ENCODE data around the gene ARHGEF28.

Gene ARHGEF28

DNA sequence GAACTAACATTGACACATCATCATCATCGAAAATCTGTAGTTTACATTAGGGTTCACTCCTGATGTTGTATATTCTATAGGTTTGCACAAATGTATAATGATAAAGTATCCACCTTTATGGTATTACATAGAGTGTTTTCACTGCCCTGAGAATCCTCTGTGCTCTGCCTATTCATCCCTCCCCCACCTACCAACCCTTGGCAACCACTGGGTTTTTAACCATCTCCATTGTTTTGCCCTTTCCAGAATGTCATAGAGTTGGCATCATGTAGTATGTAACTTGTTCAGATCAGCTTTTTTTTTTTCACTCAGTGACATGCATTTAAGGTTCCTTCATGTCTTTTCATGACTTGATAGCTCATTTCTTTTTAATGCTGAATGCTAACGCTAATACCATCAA lies 106.0 kb downstream of the ARHGEF28 start:
- H3K4me3 ChIP-seq (replicated peaks; ENCODE audit: insufficient read depth, low read length) = no peak overlapping the region
- no peak overlapping the region for H3K27ac ChIP-seq (replicated peaks)
- H3K27me3 ChIP-seq (ENCODE audit: insufficient read depth, poor library complexity, severe bottlenecking) = no peaks in the 10 kb centered on the region
- no peak for DNase-seq (ENCODE audit: low read depth in 1 of 2, low spot score in 1 of 2)
- TF ChIP-seq SPI1 (IDR thresholded peaks at IDR 0.05; ENCODE audit: borderline replicate concordance, low read depth) (no peak), POLR2AphosphoS5 (IDR thresholded peaks at IDR 0.05; ENCODE audit: low read depth) (no peak), GABPA (IDR thresholded peaks at IDR 0.05; ENCODE audit: low read depth) (no peak)
- TF ChIP-seq, protein P1, sequence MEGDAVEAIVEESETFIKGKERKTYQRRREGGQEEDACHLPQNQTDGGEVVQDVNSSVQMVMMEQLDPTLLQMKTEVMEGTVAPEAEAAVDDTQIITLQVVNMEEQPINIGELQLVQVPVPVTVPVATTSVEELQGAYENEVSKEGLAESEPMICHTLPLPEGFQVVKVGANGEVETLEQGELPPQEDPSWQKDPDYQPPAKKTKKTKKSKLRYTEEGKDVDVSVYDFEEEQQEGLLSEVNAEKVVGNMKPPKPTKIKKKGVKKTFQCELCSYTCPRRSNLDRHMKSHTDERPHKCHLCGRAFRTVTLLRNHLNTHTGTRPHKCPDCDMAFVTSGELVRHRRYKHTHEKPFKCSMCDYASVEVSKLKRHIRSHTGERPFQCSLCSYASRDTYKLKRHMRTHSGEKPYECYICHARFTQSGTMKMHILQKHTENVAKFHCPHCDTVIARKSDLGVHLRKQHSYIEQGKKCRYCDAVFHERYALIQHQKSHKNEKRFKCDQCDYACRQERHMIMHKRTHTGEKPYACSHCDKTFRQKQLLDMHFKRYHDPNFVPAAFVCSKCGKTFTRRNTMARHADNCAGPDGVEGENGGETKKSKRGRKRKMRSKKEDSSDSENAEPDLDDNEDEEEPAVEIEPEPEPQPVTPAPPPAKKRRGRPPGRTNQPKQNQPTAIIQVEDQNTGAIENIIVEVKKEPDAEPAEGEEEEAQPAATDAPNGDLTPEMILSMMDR (IDR thresholded peaks at IDR 0.05; ENCODE audit: insufficient read depth, low read length) = no peak
- TF ChIP-seq, protein P2, sequence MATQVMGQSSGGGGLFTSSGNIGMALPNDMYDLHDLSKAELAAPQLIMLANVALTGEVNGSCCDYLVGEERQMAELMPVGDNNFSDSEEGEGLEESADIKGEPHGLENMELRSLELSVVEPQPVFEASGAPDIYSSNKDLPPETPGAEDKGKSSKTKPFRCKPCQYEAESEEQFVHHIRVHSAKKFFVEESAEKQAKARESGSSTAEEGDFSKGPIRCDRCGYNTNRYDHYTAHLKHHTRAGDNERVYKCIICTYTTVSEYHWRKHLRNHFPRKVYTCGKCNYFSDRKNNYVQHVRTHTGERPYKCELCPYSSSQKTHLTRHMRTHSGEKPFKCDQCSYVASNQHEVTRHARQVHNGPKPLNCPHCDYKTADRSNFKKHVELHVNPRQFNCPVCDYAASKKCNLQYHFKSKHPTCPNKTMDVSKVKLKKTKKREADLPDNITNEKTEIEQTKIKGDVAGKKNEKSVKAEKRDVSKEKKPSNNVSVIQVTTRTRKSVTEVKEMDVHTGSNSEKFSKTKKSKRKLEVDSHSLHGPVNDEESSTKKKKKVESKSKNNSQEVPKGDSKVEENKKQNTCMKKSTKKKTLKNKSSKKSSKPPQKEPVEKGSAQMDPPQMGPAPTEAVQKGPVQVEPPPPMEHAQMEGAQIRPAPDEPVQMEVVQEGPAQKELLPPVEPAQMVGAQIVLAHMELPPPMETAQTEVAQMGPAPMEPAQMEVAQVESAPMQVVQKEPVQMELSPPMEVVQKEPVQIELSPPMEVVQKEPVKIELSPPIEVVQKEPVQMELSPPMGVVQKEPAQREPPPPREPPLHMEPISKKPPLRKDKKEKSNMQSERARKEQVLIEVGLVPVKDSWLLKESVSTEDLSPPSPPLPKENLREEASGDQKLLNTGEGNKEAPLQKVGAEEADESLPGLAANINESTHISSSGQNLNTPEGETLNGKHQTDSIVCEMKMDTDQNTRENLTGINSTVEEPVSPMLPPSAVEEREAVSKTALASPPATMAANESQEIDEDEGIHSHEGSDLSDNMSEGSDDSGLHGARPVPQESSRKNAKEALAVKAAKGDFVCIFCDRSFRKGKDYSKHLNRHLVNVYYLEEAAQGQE (IDR thresholded peaks at IDR 0.05; ENCODE audit: insufficient replicate concordance, low read depth) = no peak

DNA sequence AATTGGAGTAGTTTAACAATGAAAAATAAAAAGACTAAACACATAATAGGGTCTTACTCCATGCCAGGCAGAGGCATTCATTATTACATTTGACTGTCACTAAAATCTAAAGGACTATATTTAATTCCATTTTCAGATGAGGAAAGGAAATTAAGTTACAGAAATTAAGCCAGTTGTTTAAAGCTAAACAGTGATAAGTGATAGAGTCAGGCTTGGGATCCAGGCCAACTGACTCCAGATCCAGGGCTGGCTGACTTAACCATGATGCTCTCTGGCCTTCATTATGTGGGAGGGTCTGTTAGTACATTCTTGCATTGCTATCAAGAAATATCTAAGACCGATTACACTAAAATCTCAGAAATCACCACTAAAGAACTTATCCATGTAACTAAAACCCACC lies 107.2 kb downstream of the ARHGEF28 start:
- Histone ChIP-seq H3K4me3 (replicated peaks; ENCODE audit: insufficient read depth, low read length) (no peak overlapping the region), H3K27me3 (ENCODE audit: insufficient read depth, poor library complexity, severe bottlenecking) (no peaks in the 10 kb centered on the region), H3K27ac (replicated peaks) (no peak overlapping the region)
- TF ChIP-seq GABPA (IDR thresholded peaks at IDR 0.05; ENCODE audit: low read depth) (no peak), POLR2AphosphoS5 (IDR thresholded peaks at IDR 0.05; ENCODE audit: low read depth) (no peak), SPI1 (IDR thresholded peaks at IDR 0.05; ENCODE audit: borderline replicate concordance, low read depth) (no peak)
- TF ChIP-seq, protein P2 (IDR thresholded peaks at IDR 0.05; ENCODE audit: insufficient replicate concordance, low read depth) = no peak
- TF ChIP-seq, protein P1 (IDR thresholded peaks at IDR 0.05; ENCODE audit: insufficient read depth, low read length) = no peak
- no peak for DNase-seq (ENCODE audit: low read depth in 1 of 2, low spot score in 1 of 2)

DNA sequence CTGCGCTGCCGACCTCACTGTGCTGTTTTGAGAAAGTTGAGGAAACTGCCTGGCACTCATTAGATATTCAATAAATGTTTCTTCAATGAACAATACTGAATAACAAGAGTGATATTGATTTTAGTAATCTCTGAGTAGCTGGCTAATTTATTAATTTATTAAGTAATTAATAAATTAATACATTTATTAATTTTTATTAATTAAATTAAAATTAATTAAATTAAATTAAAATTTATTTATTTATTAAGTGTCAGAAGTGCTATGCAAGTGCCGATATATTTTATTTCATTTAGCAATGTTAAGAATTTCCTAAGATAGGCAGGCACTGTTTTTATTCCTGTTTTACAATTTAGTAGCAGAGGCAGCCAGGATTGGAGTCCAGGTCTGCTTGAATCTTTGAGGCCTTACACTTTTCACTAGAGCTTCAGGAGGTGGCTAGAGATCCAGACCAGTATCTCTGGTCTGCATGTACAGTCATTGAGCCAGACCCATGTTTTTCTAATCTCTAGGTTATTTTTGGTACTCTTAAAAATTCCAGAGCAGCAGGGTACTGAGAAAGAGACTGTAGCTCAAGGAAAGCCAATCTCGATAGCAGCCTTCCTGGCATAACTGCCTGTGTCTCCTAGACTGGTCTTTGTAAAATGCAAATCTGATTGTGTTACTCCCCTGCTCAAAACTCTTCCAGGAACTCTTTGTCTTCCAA lies 109.2 kb downstream of the ARHGEF28 start:
- no peak overlapping the region for H3K27ac ChIP-seq (replicated peaks)
- no peak for DNase-seq (ENCODE audit: low read depth in 1 of 2, low spot score in 1 of 2)
- H3K4me3 ChIP-seq (replicated peaks; ENCODE audit: insufficient read depth, low read length) = no peak overlapping the region
- no peak for TF ChIP-seq GABPA (IDR thresholded peaks at IDR 0.05; ENCODE audit: low read depth)
- TF ChIP-seq, protein P1 (IDR thresholded peaks at IDR 0.05; ENCODE audit: insufficient read depth, low read length) = no peak
- TF ChIP-seq, protein P2 (IDR thresholded peaks at IDR 0.05; ENCODE audit: insufficient replicate concordance, low read depth) = no peak
- no peak for TF ChIP-seq SPI1 (IDR thresholded peaks at IDR 0.05; ENCODE audit: borderline replicate concordance, low read depth)
- no peak for TF ChIP-seq POLR2AphosphoS5 (IDR thresholded peaks at IDR 0.05; ENCODE audit: low read depth)
- H3K27me3 ChIP-seq (ENCODE audit: insufficient read depth, poor library complexity, severe bottlenecking) = no peaks in the 10 kb centered on the region

Measured in HL-60 (cell line).